HG02852 (cell line): ENCODE data around the gene TMEM139.
"Not testable (repeated sequence)": the region's sequence is repeated elsewhere in the genome, so short reads cannot be mapped to it uniquely, and the experiment has no call there.

Source experiments
- ATAC-seq: cut with Tn5 transposase; IDR thresholded peaks from one replicate; pipeline ENCODE4 v1.9.1; 2021; ENCODE audit warnings: mild to moderate bottlenecking, moderate library complexity; ENCODE audit not compliant: unreplicated experiment

TMEM139 gene

GRCh38 chr7:143258831-143259230 is 25.9 kb upstream of the TMEM139 start:
- no peak for ATAC-seq

DNA sequence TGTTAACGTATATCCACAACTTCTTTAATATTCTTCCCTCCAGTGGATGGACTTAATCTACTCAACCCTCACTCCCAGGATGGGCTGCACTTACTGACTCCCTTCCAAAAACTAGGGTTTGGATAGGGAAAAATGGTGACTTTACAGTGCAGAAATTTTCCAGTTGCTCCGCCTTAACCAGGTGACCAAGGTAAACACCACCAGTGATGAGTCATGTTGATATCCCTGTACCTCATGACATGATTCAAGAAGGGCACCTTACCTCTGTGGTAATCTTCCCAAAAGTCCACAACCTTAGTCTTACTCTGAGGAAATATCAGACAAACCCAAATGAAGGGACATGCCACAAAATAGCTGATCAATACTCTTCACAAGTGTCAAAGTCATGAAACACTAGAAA is 25.0 kb upstream of the TMEM139 start:
- no peak for ATAC-seq

DNA sequence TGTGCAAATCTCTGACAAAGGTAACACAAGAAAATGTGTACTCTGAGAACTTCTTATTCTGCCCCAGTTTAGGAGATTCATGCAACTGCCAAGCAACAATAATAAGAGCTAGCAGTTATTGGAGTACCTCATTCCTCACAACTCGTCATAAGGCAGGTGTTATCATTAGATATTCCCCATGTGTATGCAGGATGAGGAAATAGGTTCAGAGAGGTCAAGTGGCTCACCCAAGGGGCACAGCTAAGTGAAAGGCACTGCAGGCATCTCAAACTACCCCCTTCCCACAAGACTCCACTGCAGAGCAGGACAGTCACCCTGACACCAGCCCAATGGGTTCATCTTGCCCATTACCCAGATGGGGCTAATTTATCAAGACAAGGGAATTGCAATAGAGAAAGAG is 22.9 kb upstream of the TMEM139 start:
- no peak for ATAC-seq

DNA sequence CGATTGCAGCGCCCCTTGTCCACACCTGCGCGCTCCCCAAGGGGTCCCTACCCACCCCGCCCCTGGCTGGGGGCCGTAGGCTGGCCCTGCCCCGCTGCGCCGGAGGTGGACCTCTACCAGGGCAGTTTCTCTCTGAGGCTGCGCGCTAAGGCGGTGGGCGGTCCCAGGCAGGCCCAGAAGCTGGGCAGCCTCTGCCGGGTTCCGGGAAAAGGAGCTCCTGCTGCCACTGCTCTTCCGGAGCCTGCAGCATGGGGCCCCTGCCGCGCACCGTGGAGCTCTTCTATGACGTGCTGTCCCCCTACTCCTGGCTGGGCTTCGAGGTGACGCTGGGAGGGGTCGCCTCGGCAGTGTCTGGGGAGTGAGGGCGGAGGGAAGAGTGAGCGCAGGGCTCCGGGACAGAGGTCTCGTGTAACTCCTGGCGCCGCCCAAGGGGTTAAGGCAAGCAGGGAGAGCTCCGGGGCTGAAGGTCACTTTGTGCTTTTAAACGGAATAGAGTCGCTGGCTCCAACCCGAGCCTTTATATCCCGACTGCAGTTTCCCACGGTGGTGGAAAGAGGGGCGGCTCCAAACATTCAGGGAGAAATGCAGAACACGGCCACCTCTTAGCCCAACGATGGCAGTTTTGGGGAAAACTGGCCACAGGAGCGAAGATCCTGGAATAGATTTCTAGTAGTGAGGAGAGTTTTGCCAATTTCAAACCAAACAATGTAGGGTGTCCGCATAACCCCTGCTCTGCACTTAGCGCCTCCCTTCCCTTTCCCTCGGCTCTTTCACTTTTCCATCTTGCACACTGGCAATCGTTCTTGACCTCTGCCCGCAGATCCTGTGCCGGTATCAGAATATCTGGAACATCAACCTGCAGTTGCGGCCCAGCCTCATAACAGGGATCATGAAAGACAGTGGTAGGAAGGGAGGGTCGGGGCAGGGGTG is 21.2 kb upstream of the TMEM139 start, which contains the start of gene GSTK1:
GSTK1 (plus strand) TSS at position 176 of the 930 bp plus-strand sequence; CDS start at position 249, 73 bp downstream.
- peak; percentile 95 for ATAC-seq

DNA sequence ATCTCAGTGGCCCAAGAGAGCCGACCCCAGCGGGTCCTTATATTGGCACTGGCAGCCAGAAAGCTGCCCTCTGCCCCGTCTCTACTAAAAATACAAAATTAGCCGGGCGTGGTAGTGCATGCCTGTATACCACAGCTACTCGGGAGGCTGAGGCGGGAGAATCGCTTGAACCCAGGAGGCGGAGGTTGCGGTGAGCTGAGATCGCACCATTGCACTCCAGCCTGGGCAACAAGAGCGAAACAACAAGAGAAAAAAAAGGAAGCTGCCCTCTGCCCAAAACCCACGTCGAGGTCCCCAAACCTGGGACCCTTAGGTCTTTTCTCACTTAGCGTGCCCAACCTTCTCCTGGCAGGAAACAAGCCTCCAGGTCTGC is 20.6 kb upstream of the TMEM139 start:
- not testable (repeated sequence) for ATAC-seq

GRCh38 chr7:143265017-143265693 is 19.6 kb upstream of the TMEM139 start:
- ATAC-seq: no peak

GRCh38 chr7:143269251-143269650 is 15.5 kb upstream of the TMEM139 start:
- ATAC-seq: no peak

- ATAC-seq: no peak
Measured at GRCh38 chr7:143271240-143271639, 13.5 kb upstream of the TMEM139 start.

DNA sequence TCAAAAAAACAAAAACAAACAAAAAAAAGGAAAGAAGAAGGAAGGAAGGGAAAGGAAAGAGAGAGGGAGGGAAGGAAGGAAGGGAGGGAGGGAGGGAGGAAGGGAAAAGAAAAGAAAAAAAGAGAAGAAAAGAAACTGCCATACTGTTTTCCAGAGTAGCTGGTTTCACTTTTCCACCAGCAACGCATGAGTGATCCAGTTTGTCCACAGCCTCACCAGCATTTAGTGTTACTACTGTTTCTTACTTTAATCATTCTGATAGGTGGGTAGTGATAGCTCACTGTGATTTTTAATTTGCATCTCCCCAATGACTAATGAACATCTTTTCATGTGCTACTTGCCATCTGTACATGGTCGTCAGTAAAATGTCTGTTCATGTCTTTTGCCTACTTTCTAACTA is 11.9 kb upstream of the TMEM139 start:
- no peak for ATAC-seq

DNA sequence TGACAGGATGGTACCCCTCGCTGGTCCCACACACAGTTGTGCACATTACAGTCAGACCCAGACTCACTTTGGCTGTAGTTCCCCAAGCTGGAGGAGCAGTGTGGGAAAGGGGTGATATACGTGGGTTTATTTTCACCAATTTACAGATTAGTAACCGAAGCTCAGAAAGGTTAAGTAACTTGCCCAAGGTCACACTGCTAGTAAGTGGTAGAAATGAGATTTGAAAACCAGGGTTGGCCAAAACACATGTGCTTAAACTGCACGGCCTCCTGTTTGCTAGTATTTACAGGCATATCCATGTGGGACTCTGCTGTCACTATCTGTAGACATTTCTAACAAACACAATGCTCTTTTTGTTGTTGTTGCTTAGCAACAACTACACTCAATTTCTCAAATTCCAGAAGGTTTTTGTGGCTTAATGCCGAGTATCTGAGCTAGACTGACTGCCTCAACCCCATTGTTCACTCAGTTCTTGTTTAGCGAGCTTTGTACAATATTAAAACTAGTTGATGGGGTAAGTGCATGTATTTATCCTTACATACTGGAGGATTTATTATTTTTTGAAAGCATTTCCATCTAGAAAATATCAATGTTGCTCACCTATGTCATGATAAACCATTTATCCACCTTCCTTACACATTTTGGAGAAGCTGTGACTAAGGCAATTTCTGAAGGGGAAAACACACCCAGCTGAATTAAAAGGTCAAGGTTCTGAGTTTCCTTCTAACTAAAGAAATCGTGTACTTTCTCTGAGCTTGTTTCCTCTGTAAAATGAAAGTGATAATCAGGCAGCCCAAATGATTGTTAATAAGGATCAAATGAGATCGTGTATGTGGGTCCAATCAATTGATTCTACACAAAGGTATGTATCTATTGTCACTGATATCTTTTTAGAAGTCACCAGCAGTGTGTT is 5.3 kb upstream of the TMEM139 start:
- no peak for ATAC-seq

GRCh38 chr7:143280160-143280559 is 4.6 kb upstream of the TMEM139 start:
- ATAC-seq: no peak

- no peak for ATAC-seq
Measured at GRCh38 chr7:143280566-143280965, 4.2 kb upstream of the TMEM139 start.

DNA sequence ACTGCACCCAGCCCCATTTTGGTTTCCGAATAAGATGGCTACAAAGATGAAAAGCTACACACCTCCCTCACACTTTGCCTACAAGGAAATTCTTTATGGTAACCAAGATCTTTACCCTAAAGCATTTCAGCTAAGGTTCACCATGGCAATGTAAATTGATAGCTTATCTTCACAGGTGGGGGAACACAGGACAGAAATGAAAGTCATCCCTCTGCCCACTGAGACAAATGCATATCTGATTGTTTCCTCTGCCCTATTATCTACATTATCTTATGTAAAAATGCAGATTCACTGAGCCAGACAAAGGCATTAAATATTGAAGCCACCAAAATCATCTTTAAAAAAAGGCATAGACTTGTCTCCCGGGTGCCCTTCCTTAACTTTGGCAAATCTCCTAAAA is 3.2 kb upstream of the TMEM139 start:
- ATAC-seq: no peak

DNA sequence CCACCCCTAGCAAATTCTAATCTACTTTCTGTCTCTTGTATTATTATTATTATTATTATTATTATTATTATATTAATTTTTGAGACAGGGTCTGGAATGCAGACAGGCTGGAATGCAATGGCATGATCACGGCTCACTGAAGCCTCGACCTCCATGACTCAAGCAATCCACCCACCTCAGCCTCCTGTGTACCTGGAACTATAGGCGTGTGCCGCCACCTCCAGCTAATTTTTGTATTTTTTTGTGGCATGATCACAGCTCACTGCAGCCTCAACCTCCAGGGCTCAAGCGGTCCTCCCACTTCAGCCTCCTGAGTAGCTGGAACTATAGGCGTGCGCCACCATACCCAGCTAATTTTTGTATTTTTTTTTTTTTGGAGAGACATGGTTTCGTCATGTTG is 2.6 kb upstream of the TMEM139 start:
- no peak for ATAC-seq

- no peak for ATAC-seq
Measured at GRCh38 chr7:143283381-143283780, 1.4 kb upstream of the TMEM139 start.

GRCh38 chr7:143285470-143285778 is 666 bp downstream of the TMEM139 start:
- ATAC-seq: no peak

DNA sequence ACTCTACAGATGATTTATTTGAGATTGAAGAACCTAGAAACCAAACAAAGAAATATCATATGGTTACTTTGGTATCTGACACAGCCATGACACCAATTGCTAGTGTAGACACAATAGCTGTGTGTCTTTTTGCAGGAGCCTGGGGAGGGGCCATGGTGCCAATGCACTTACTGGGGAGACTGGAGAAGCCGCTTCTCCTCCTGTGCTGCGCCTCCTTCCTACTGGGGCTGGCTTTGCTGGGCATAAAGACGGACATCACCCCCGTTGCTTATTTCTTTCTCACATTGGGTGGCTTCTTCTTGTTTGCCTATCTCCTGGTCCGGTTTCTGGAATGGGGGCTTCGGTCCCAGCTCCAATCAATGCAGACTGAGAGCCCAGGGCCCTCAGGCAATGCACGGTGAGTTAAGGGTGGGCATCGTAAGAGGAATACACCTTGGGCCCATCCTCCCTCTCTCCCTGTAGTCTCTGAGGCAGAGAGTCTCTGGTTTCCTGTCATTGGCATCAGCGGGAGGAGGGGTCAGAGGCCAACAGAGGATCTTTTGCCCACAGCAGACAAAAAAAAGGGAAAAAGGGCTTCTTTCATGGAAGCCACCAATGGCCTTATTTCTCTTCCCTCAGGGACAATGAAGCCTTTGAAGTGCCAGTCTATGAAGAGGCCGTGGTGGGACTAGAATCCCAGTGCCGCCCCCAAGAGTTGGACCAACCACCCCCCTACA is 1.2 kb downstream of the TMEM139 start:
- ATAC-seq: no peak

GRCh38 chr7:143286522-143286890 is 1.7 kb downstream of the TMEM139 start:
- ATAC-seq: no peak

DNA sequence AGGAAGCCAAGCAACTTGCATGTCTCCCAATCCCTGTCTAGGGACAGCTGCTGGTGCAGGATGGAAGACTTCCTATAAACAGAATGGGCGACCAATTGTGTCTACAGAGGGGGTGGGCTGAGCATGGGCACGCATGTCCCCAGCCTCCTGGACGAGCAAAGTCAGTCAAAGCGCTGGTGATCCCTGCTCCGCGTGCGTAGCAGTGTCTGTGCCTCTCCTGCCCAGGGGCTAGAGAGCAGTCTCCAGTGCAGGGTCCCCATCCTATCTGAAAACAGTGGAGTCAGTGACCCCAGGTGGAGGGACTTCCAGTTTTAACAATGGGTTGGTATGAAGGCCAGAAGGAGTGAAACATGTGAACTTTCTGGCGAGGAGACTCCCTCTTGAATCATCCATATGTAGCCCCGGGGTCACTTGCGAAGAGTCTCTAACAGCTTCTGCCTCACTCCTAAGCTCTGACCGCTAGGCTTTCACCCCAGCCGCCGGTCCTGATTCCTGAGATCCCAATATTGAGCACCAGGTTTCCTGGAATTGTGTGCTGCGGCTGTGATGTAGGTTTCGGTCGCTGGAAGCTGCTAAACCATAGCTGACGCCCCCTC is 2.7 kb downstream of the TMEM139 start:
- no peak for ATAC-seq
